IMR-90 (cell line): Measurements from ENCODE around the gene DPP8. TPM values are rescaled to one million over a fixed set of nuclear protein-coding genes. Genes with fewer than 3 reads are reported as not detected.

ENCODE experiments used
- ATAC-seq: fragments of 200-7000 bp; cut with Tn5 transposase; 2 replicates; pipeline ENCODE4 v1.9.1; 2020; ENCODE audit warnings: low read depth, mild to moderate bottlenecking, moderate library complexity
- BruUV-seq: library from RNA; stranded (reverse); fragments of 400-500 nt; replicated peaks from 2 replicates; lab custom pipeline; 2021; lab: Mats Ljungman, UMichigan
- CTCF ChIA-PET: fragments of 300-600 bp; formaldehyde crosslinking; extraction: SDS; loops from one replicate; lab custom pipeline; 2021; ENCODE audit warnings: antibody characterized with exemption; lab: Yijun Ruan, JAX
- POLR2A ChIA-PET: fragments of 300-600 bp; sonication (Branson Sonifier 250); formaldehyde crosslinking; loops from one replicate; lab custom pipeline; 2022; ENCODE audit warnings: antibody characterized with exemption; ENCODE audit not compliant: unreplicated experiment; lab: Charles Lee
- DNase-seq: peaks from one replicate; pipeline ENCODE4 v3.0.0; 2013
- H2AFZ ChIP-seq: replicated peaks from 2 replicates; pipeline ENCODE3; 2013; ENCODE audit warnings: low read length, mild to moderate bottlenecking; ENCODE audit not compliant: poor library complexity
- H2AK5ac ChIP-seq: 2 replicates; pipeline ENCODE4 v1.6.1; 2013; ENCODE audit warnings: low read depth, low read length, inconsistent platforms
- H2AK9ac ChIP-seq: replicated peaks from 2 replicates; pipeline ENCODE3; 2013; ENCODE audit warnings: mild to moderate bottlenecking, low read depth, low read length, moderate library complexity; ENCODE audit not compliant: poor library complexity
- H2BK120ac ChIP-seq: 2 replicates; pipeline ENCODE4 v1.6.1; 2013; ENCODE audit warnings: low read depth, low read length, inconsistent platforms
- H2BK15ac ChIP-seq: 3 replicates; pipeline ENCODE4 v1.6.1; 2013; ENCODE audit warnings: low read depth, low read length, inconsistent platforms
- H2BK20ac ChIP-seq: 2 replicates; pipeline ENCODE4 v1.6.1; 2013; ENCODE audit warnings: low read depth, mild to moderate bottlenecking, inconsistent platforms, low read length, moderate library complexity
- H2BK5ac ChIP-seq: 2 replicates; pipeline ENCODE4 v1.6.1; 2013; ENCODE audit warnings: mild to moderate bottlenecking, low read depth, low read length, inconsistent platforms; ENCODE audit not compliant: poor library complexity, severe bottlenecking
- H3K14ac ChIP-seq: replicated peaks from 2 replicates; pipeline ENCODE4 v1.6.1; 2013; ENCODE audit warnings: low read depth, low read length, inconsistent platforms
- H3K18ac ChIP-seq: 2 replicates; pipeline ENCODE4 v1.6.1; 2013; ENCODE audit warnings: low read depth, low read length, control low read depth
- H3K23ac ChIP-seq: 2 replicates; pipeline ENCODE4 v1.6.1; 2013; ENCODE audit warnings: low read depth, low read length, inconsistent platforms
- H3K27ac ChIP-seq: 2 replicates; pipeline ENCODE4 v1.5.1; 2013; ENCODE audit warnings: mild to moderate bottlenecking, control low read depth, low read length; ENCODE audit not compliant: insufficient read depth
- H3K27me3 ChIP-seq: 2 replicates; pipeline ENCODE4 v1.6.1; 2013; ENCODE audit warnings: low read length; ENCODE audit not compliant: control insufficient read depth, insufficient read depth
- H3K36me3 ChIP-seq: 2 replicates; pipeline ENCODE4 v1.6.1; 2013; ENCODE audit warnings: low read length, mixed read lengths; ENCODE audit not compliant: control insufficient read depth, insufficient read depth
- H3K4ac ChIP-seq: 2 replicates; pipeline ENCODE4 v1.6.1; 2013; ENCODE audit warnings: low read depth, low read length, inconsistent platforms
- H3K4me1 ChIP-seq: 2 replicates; pipeline ENCODE4 v1.6.1; 2013; ENCODE audit warnings: low read length, mixed read lengths; ENCODE audit not compliant: control insufficient read depth, insufficient read depth
- H3K4me2 ChIP-seq: 2 replicates; pipeline ENCODE4 v1.6.1; 2013; ENCODE audit warnings: low read depth, mild to moderate bottlenecking, control low read depth, low read length, moderate library complexity
- H3K4me3 ChIP-seq: 2 replicates; pipeline ENCODE4 v1.5.1; 2013; ENCODE audit warnings: low read depth, mild to moderate bottlenecking, control low read depth, low read length, moderate library complexity; ENCODE audit not compliant: insufficient read depth
- H3K56ac ChIP-seq: 2 replicates; pipeline ENCODE4 v1.6.1; 2013; ENCODE audit warnings: low read length, inconsistent platforms; ENCODE audit not compliant: insufficient read depth; ENCODE audit errors: extremely low read depth
- H3K79me1 ChIP-seq, 2 experiments: 2 replicates each; pipeline ENCODE4 v1.6.1; 2013; ENCODE audit warnings: low read length in 2 of 2, inconsistent platforms in 1 of 2, low read depth in 1 of 2
- H3K9ac ChIP-seq: 2 replicates; pipeline ENCODE4 v1.6.1; 2013; ENCODE audit warnings: low read depth, low read length, control low read depth
- H3K9me1 ChIP-seq: 2 replicates; pipeline ENCODE4 v1.6.1; 2013; ENCODE audit warnings: low read length, inconsistent platforms; ENCODE audit not compliant: insufficient read depth
- H3K9me3 ChIP-seq: 2 replicates; pipeline ENCODE4 v1.6.1; 2013; ENCODE audit warnings: low read length; ENCODE audit not compliant: control insufficient read depth, insufficient read depth
- H4K20me1 ChIP-seq: 2 replicates; pipeline ENCODE4 v1.6.1; 2013; ENCODE audit warnings: low read length, inconsistent platforms; ENCODE audit not compliant: insufficient read depth
- H4K5ac ChIP-seq: 2 replicates; pipeline ENCODE4 v1.6.1; 2013; ENCODE audit warnings: mild to moderate bottlenecking, low read depth, low read length, control low read depth
- H4K8ac ChIP-seq, 2 experiments: 2 replicates each; pipeline ENCODE4 v1.6.1; 2013; ENCODE audit warnings: low read depth in 2 of 2, low read length in 2 of 2, control low read depth in 1 of 2, inconsistent platforms in 1 of 2
- H4K91ac ChIP-seq: 2 replicates; pipeline ENCODE4 v1.6.1; 2013; ENCODE audit warnings: low read depth, low read length, inconsistent platforms; ENCODE audit not compliant: insufficient read depth
- MAFK ChIP-seq: IDR thresholded peaks from 2 replicates; pipeline ENCODE4 v1.6.1; 2012; ENCODE audit warnings: low read depth, low read length, improper control_type of control experiment
- USF2 ChIP-seq: fragments of 150-350 bp; IDR thresholded peaks from 2 replicates; pipeline ENCODE4 v1.6.1; 2017; ENCODE audit warnings: mild to moderate bottlenecking, antibody characterized with exemption, low read length, low read depth
- WGBS, 2 experiments: methylation state at CpG; one replicate each; pipeline versions ENCODE4 v1.1.5 to v1.1.7; 2013; ENCODE audit warnings: missing lambda C conversion rate in 2 of 2; ENCODE audit not compliant: insufficient read length in 1 of 2; ENCODE audit errors: extremely low coverage in 2 of 2; 5-methylcytosine and 5-hydroxymethylcytosine counted together
- dilution Hi-C: fragments of 300-500 bp; cut with HindIII; formaldehyde crosslinking; loops from one replicate; pipeline ENCODE4 v1.14.3; 2018; ENCODE audit warnings: low sequenced_read_pairs; ENCODE audit not compliant: unreplicated experiment
- in situ Hi-C: fragments of 300-500 bp; cut with MboI; formaldehyde crosslinking; loops from 3 replicates; pipeline ENCODE4 v1.14.3; 2019; ENCODE audit warnings: low sequenced_read_pairs, inconsistent platforms, mixed read lengths
- intact Hi-C: fragments of 100-400 bp; cut with micrococcal nuclease; formaldehyde crosslinking; loops from 2 replicates; pipeline ENCODE4 v1.10.0; 2022
- polyA plus RNA-seq, 3 experiments: library from polyadenylated mRNA; depleted of rRNA; stranded (reverse); fragments of >200 nt; gene quantifications; 2 replicates each; pipeline ENCODE4 v1.2.3, GENCODE V29; 2012; ENCODE audit warnings: low replicate concordance in 1 of 3
- total RNA-seq: library from RNA; depleted of rRNA; stranded (reverse); fragments of >200 nt; gene quantifications from 2 replicates; pipeline ENCODE4 v1.2.3, GENCODE V29; 2012

Gene DPP8
- total and polyA plus RNA-seq, 2 of the 4 experiments (the other 2 are of a cell fraction): 10.7 to 29.4 TPM

DNA sequence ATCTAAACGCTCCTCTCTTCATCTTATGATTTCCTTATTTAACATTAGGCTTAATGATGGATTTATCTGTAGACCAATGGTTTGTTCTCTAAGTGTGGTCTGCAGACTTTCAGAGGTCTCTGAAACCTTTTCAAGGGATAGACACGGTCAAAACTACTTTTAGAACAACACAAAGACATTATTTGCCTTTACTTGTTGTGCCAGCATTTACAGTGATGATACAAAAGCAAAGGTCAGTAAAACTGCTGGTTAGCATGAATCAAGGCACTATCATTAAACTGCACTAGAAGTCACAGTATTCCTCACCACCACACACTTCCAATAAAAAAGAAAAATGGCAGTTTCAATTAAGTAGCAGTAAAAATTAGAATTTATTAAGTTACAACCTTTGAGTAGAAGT lies 70.3 kb downstream of the DPP8 start:
- CTCF ChIA-PET: no interaction called here

More for the DNA sequence above, 70.3 kb downstream of the DPP8 start:
- Histone ChIP-seq H3K18ac (no peak overlapping the region), H3K56ac (no peak overlapping the region), H4K91ac (no peak overlapping the region), H3K4me2 (no peak overlapping the region), H3K9me3 (no peaks in the 10 kb centered on the region), H4K8ac (no peak overlapping the region), H3K9me1 (peaks cover under 1% of the 10 kb centered on the region), H3K4ac (no peak overlapping the region), H3K27me3 (no peaks in the 10 kb centered on the region), H2BK120ac (no peak overlapping the region), H4K20me1 (no peaks in the 10 kb centered on the region), H2BK20ac (no peak overlapping the region), H3K23ac (no peak overlapping the region), H2BK5ac (no peak overlapping the region), H3K9ac (no peak overlapping the region), H3K4me3 (no peak overlapping the region), H2AK9ac (no peak overlapping the region), H3K79me1 (no peaks in the 10 kb centered on the region), H2AK5ac (no peak overlapping the region), H3K14ac (no peak overlapping the region), H3K4me1 (no peaks in the 10 kb centered on the region), H4K5ac (no peak overlapping the region), H3K27ac (no peak overlapping the region), H2AFZ (no peak overlapping the region), H2BK15ac (no peak overlapping the region), H3K36me3 (peaks cover 19% of the 10 kb centered on the region)
- in situ Hi-C loops: no loop called here
- no CpG with 5 or more reads among the region's 2 CpGs for WGBS, 2 experiments
- dilution Hi-C loops: no loop called here
- ATAC-seq: no peak
- BruUV-seq: no TSS peak
- no peak for DNase-seq
- POLR2A ChIA-PET: no interaction called here
- intact Hi-C loops: no loop called here
- TF ChIP-seq USF2 (no peak), MAFK (peak; percentile 65)
